GM18499 (cell line): Measurements from ENCODE around the gene SLC9B2.

ENCODE experiments used
- ATAC-seq: cut with Tn5 transposase; IDR thresholded peaks from one replicate; pipeline ENCODE4 v1.9.1; 2021; ENCODE audit warnings: moderate number of reproducible peaks; ENCODE audit not compliant: insufficient read depth, unreplicated experiment

The SLC9B2 gene, protein sequence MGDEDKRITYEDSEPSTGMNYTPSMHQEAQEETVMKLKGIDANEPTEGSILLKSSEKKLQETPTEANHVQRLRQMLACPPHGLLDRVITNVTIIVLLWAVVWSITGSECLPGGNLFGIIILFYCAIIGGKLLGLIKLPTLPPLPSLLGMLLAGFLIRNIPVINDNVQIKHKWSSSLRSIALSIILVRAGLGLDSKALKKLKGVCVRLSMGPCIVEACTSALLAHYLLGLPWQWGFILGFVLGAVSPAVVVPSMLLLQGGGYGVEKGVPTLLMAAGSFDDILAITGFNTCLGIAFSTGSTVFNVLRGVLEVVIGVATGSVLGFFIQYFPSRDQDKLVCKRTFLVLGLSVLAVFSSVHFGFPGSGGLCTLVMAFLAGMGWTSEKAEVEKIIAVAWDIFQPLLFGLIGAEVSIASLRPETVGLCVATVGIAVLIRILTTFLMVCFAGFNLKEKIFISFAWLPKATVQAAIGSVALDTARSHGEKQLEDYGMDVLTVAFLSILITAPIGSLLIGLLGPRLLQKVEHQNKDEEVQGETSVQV

DNA sequence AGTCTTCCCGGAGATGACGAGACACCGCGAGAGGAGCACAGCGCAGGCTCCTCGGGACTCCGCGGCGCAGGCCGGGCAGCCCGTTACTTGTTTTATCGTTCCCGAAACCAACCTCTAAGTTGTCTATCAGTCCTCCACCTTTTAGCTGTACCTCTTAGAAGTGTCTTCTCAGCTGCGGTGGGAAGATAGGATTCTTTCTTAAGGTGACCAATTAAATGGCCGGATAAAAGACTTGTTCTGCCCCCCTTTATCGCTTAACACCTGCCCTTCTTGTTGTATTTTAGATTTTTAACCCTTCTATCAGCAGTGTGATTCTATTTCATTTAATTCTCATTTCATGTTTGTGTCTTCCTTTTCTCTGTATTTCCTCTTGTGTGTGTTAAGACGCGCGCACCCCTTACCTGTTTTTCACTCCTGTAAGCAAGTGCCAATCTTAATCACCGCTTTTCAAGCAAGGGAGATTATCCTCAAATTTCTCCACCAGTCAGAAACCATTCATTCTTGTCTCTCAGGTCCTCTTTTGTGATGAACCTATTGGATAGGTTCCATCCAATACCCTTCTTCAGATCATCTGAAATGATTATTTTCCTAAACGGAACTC lies at the start of gene SLC9B2:
TSS of gene SLC9B2 (minus strand) at position 15 of the 601 bp plus-strand sequence. CDS start 9,211 bp downstream, outside the sequence.
- peak; percentile 28 for ATAC-seq

DNA sequence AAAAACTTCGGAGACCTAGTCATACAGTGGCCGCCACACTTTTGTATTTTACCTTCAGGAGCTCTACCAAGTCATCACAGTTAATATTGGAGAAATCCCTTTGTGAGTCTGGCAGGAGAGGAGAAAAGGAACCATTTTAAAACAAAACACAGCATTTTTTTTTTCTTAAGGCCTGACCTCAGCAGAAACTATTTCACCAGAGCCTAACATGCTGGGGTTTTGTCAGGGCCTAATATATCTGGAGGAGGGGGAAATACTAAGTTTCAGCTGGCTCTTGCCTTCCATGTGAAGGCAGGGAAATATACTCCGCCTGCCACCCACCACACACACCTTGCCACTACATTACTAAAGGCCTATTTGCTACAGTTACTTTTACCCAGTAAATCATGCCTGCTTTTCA lies 49.6 kb upstream of the SLC9B2 start:
- no peak for ATAC-seq

DNA sequence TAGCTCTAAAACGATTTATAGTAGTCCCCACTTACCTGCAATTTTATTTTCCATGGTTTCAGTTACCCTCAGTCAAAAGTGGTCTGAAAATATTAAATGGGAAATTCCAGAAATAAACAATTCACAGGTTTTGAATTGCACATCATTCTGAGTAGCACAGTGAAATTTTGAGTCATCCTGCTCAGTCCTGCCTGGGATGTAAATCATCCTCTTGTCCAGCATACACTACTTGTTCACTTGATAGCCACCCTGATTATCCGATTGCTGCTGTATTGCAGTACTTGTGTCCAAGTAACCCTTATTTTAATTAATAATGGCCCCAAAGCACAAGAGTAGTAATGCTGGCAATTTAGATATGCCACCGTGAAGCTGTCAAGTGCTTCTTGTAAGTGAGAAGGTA lies 46.6 kb upstream of the SLC9B2 start:
- no peak for ATAC-seq

DNA sequence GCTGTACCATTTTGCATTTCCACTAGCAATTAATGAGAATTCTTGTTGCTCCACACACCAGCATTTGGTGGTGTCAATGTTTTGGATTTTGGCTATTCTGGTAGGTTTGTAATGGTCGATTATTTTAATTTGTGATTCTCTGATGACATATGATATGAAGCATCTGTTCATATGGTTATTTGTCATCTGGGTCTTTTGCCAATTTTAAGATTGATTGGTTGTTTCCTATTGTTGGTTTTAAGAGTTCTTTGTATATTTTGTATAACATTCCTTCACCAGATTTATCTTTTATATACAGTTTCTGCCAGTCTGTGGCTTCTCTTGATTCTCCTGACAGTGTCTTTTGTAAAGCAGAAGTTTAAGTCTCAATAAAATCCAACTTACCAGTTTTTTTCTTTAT lies 41.6 kb upstream of the SLC9B2 start:
- no peak for ATAC-seq

GRCh38 chr4:103111598-103111997 lies 35.0 kb upstream of the SLC9B2 start:
- no peak for ATAC-seq

GRCh38 chr4:103108542-103108941 lies 32.0 kb upstream of the SLC9B2 start:
- ATAC-seq: no peak

GRCh38 chr4:103105558-103106356 lies 29.2 kb upstream of the SLC9B2 start:
- ATAC-seq: no peak

- no peak for ATAC-seq
Measured at GRCh38 chr4:103104886-103105285, 28.3 kb upstream of the SLC9B2 start.

DNA sequence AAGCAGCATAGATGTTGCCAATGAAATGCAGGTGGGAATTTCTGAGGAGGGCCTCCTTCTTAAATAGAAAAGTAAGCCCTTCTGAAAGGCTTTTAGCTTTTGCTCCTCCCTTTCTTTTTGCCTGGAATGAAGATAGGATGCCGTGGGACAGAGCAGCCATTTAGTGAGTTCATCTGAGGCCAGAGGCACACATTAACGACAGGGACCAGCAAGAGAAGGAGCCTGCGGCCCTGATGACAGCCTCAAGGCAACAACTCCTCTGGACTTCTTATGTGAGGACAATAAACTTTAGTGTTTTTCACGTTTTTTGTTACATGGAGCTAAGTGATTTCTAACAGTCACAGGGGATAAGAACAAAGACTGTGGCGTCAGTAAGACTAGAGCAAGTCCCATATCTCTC lies 24.1 kb upstream of the SLC9B2 start:
- no peak for ATAC-seq

GRCh38 chr4:103099691-103100392 lies 23.3 kb upstream of the SLC9B2 start, which contains the start of gene BDH2:
Gene BDH2, minus strand, starts transcription at chr4:103099834. Its CDS starts 3,580 bp downstream, at chr4:103096254.
- ATAC-seq: peak; percentile 97

DNA sequence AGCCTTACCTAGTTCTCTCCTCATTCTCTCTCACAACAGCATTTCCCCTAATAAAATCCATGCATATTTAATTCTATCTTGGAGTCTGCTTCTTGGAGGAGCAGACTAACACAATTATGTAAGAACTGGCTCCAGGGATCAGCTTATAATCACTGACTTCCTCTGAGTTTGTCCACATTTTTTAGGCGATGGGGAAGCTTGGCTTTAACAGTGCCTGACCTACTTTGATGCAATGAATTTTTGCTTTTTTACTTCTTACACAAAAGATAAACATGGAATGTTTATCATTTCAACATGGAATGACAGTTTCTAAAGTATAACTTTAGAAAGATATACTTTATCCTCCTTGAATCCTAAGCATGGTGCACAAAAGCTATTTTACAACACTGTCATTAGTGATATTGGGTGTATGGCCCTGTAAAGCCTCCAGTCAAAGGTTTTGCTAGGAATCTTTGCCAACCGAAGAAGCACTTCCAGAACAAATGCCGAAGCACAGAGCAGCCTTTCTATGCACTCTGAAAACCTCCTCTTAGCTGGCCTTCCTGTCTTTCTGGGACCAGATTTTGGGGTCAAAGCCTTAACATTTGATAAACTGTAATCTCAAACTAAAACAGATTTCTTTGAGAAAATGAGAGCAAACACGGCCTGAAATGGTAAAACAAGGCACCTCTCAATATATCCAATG lies 22.3 kb upstream of the SLC9B2 start:
- no peak for ATAC-seq

DNA sequence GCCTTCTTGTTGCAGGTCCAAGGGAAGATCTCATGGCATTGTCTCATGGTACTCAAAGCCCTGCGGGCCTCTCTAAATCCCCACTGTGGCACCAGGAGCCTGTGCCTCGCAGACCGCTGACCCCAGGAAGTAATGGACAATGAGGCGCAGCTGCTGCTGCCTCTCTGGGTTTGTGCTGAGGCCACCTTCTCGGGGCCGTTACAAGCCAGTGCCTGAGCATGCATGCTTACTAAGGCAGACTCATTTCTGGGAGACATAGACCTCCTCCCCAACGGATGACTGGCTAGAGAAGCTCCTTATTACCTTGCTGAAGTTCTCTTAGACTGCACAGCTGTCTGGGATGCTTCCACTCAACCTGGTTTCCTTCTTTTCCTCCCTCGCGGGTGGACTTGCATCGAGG lies 21.8 kb upstream of the SLC9B2 start:
- ATAC-seq: no peak

GRCh38 chr4:103097112-103097511 lies 20.6 kb upstream of the SLC9B2 start:
- no peak for ATAC-seq

- ATAC-seq: no peak
Measured at GRCh38 chr4:103095080-103095479, 18.5 kb upstream of the SLC9B2 start.

- no peak for ATAC-seq
Measured at GRCh38 chr4:103092245-103092644, 15.7 kb upstream of the SLC9B2 start.

- peak; percentile 72 for ATAC-seq
Measured at GRCh38 chr4:103091601-103092223, 15.2 kb upstream of the SLC9B2 start.

GRCh38 chr4:103089481-103089880 lies 12.9 kb upstream of the SLC9B2 start:
- no peak for ATAC-seq

GRCh38 chr4:103086551-103086950 lies 10.0 kb upstream of the SLC9B2 start:
- no peak for ATAC-seq

DNA sequence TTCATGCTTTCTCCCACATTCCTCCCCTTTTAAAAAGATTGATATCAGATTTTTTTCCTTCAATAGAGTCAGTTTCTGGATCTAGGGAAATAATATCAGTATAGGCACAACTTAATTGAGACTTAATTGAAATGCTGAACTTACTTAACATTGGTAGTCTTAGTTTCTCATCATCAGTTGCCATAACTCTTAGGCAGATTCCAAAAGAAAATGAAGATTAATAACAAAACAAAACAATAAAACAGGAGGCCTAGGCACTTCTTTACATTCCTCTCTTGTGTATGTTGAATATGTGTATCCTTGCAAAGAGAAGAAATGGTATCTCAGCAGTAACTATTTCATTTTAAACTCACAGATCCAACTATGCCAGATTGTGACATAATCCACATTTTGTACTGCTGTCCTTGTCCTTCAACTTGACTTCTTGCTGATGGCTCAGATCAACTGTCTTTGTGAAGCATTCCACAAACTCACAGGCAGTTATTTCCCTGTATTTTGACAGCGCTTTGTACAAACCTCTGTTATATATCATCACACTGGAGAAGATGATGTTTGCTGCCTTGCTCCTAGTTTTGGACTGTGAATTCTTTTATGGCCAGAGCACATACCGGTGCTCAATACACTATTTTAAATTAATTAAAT lies 9.1 kb upstream of the SLC9B2 start:
- no peak for ATAC-seq
